ENCODE measurements around the gene SCN9A. TPM values are rescaled to one million over a fixed set of nuclear protein-coding genes. Genes with fewer than 3 reads are reported as not detected.

SCN9A gene
- total RNA-seq, 2 donors from 2014 or later: 0.46 to 44.1 TPM

DNA sequence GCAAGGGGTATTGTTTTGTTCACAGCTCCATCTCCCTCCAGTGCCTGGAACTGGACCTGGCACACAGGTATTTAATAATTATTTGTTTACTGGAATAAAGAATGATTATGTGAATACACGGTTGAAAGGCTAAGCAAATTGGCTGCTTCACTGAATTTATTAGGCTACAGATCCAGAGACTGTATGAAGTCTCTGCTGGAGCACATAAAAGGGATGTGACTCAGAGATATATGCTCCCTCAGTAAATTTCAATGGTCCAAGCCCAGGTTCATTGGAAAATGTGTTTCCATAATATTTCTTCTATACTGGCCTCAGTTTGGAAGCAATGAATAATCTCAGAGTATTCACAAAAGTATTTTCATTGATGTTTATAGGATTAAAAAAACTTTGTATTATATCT, 126.4 kb downstream of the SCN9A start:
- TF ChIP-seq, protein P1, sequence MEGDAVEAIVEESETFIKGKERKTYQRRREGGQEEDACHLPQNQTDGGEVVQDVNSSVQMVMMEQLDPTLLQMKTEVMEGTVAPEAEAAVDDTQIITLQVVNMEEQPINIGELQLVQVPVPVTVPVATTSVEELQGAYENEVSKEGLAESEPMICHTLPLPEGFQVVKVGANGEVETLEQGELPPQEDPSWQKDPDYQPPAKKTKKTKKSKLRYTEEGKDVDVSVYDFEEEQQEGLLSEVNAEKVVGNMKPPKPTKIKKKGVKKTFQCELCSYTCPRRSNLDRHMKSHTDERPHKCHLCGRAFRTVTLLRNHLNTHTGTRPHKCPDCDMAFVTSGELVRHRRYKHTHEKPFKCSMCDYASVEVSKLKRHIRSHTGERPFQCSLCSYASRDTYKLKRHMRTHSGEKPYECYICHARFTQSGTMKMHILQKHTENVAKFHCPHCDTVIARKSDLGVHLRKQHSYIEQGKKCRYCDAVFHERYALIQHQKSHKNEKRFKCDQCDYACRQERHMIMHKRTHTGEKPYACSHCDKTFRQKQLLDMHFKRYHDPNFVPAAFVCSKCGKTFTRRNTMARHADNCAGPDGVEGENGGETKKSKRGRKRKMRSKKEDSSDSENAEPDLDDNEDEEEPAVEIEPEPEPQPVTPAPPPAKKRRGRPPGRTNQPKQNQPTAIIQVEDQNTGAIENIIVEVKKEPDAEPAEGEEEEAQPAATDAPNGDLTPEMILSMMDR (IDR thresholded peaks at IDR 0.05): no peak
- TF ChIP-seq POLR2A (IDR thresholded peaks at IDR 0.05) (no peak), POLR2AphosphoS5 (IDR thresholded peaks at IDR 0.05) (no peak)
- Histone ChIP-seq H3K27ac (no peak overlapping the region), H3K27me3 (replicated peaks; ENCODE audit: insufficient read depth) (no peaks in the 10 kb centered on the region), H3K36me3 (no peaks in the 10 kb centered on the region), H3K4me1 (replicated peaks) (no peaks in the 10 kb centered on the region), H3K9me3 (no peaks in the 10 kb centered on the region), H3K4me3 (no peak overlapping the region)
- WGBS: 43% methylated on average over 1 of the region's 1 CpG
- intact Hi-C loops (cut with DNase I): no loop called here
- no peak for DNase-seq (ENCODE audit: low spot score)

DNA sequence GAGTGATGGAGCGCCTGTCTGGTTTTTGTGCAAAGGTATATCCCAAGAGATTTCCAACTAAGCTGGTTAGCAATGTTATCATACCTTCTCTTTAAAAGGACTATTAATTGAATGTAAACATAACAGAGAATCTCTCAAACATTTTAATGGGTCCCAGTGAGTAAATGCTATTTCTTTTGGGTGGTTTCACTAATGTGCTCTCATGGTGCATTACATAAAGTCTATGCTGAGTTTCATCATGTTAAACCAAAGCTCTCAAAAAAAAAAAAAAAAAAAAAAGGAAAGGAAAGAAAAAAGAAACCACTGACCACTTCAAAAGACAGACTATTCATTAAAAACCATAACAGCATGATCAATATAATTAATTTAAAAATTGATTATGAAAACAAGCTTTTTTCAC, 128.8 kb downstream of the SCN9A start:
- 100% methylated on average over 1 of the region's 1 CpG for whole genome bisulfite sequencing

DNA sequence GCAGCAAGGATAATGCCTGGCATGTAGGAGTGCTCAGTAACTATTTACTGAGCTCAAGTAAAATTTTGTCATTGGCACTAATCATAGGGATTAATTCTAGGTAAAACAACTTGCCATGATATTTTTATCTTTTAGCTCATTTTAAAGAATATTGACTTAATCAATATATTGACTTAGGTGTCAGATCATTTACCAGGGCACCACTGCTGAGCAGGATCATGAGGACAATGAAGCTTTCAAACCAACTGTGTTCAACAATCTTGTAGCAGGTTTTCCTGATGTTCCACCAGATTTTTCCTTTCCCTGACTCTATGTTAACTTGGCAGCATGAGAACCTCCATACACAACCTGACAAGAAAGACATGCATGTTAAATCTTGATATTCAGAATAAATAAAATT, 133.4 kb downstream of the SCN9A start:
- intact Hi-C loops (cut with DNase I): no loop called here

More for the DNA sequence above, 128.8 kb downstream of the SCN9A start:
- intact Hi-C loops (cut with DNase I): no loop called here
- no peak for TF ChIP-seq POLR2A (IDR thresholded peaks at IDR 0.05)
- TF ChIP-seq, protein P1 (IDR thresholded peaks at IDR 0.05): no peak
- no peaks in the 10 kb centered on the region for H3K36me3 ChIP-seq
- no peaks in the 10 kb centered on the region for H3K4me1 ChIP-seq (replicated peaks)
- no peak overlapping the region for H3K27ac ChIP-seq
- H3K27me3 ChIP-seq (replicated peaks; ENCODE audit: insufficient read depth): no peaks in the 10 kb centered on the region
- H3K4me3 ChIP-seq: no peak overlapping the region
- no peak for DNase-seq (ENCODE audit: low spot score)
- H3K9me3 ChIP-seq: no peaks in the 10 kb centered on the region

DNA sequence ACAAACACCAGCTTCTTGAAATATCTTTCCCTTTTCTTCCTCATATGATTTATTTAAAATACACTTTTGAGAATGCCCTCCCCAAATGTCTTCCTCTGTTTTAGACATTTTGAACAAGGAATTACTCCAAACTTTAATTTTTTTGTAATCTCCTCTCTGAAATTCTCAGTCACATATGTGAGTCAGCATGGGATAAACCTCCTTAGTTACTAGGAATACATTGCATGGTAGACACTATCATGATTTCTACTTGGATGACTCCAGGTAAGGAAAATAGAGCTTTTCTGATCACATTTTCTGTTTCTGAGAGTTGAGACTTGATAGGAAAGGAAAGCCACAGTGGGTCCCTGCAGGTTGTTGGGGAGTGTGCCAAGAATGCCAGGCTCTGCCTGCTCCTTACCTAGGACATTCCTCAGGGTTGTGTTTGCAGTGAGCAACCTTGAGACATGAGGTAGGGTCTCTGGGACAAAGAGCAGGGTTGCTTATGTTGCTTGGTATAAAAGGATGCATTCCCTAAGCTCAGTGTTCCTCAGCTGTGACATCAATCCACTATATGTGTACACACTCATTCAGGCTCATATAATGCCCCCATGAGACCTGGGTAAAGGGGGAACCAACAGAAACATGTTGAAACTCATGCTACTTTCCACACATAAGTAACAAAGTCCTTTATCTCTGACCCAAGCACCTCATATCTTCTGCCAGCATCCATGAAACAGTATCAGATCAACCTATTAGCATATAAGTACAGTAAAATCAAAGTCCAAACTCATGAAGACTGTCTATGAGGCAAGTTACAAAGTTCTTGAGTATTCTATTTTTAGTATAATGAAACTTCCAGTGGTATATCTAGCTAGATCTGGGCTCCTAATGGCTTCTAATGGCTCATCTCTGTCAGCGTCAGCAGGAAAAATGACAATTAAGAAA, 135.1 kb downstream of the SCN9A start:
- 100% methylated on average over 1 of the region's 1 CpG for WGBS
- no peak for DNase-seq (ENCODE audit: low spot score)
- no peaks in the 10 kb centered on the region for H3K9me3 ChIP-seq
- intact Hi-C loops (cut with DNase I): no loop called here
- H3K36me3 ChIP-seq: no peaks in the 10 kb centered on the region
- no peaks in the 10 kb centered on the region for H3K27me3 ChIP-seq (replicated peaks; ENCODE audit: insufficient read depth)
- no peak for TF ChIP-seq POLR2AphosphoS5 (IDR thresholded peaks at IDR 0.05)
- TF ChIP-seq POLR2A (IDR thresholded peaks at IDR 0.05): no peak
- TF ChIP-seq, protein P1 (IDR thresholded peaks at IDR 0.05): no peak
- H3K4me1 ChIP-seq (replicated peaks): no peaks in the 10 kb centered on the region
- H3K27ac ChIP-seq: no peak overlapping the region
- no peak overlapping the region for H3K4me3 ChIP-seq

More for the DNA sequence above, 133.4 kb downstream of the SCN9A start:
- Histone ChIP-seq H3K36me3 (no peaks in the 10 kb centered on the region), H3K27me3 (replicated peaks; ENCODE audit: insufficient read depth) (no peaks in the 10 kb centered on the region), H3K4me1 (replicated peaks) (no peaks in the 10 kb centered on the region), H3K9me3 (no peaks in the 10 kb centered on the region), H3K27ac (no peak overlapping the region), H3K4me3 (no peak overlapping the region)
- TF ChIP-seq POLR2AphosphoS5 (IDR thresholded peaks at IDR 0.05) (no peak), POLR2A (IDR thresholded peaks at IDR 0.05) (no peak)
- TF ChIP-seq, protein P1 (IDR thresholded peaks at IDR 0.05): no peak
- DNase-seq (ENCODE audit: low spot score): no peak

DNA sequence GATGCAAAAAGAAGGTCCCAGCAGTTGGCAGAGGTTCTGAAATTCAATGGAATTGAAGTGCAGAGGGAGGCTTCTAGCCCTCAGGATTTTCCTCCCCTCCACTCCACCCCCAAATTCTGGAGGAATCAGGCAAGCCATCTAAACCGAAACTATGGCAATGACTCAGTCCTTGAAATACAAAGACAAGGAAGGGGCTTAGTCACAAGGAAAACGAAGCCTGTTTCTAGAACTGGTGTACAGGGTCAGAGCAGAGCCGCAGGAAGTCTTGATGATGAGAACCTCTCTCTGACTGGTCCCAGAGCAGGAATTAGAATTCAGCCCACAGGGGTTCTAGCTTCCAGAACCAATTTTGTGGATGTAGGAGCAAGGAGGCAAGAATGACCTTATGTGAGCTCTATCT, 136.2 kb downstream of the SCN9A start:
- H3K9me3 ChIP-seq: no peaks in the 10 kb centered on the region
- H3K27ac ChIP-seq: no peak overlapping the region
- intact Hi-C loops (cut with DNase I): no loop called here
- TF ChIP-seq POLR2AphosphoS5 (IDR thresholded peaks at IDR 0.05) (no peak), POLR2A (IDR thresholded peaks at IDR 0.05) (no peak)
- TF ChIP-seq, protein P1 (IDR thresholded peaks at IDR 0.05): no peak
- 80% methylated on average over 3 of the region's 3 CpGs for WGBS
- no peaks in the 10 kb centered on the region for H3K27me3 ChIP-seq (replicated peaks; ENCODE audit: insufficient read depth)
- no peaks in the 10 kb centered on the region for H3K4me1 ChIP-seq (replicated peaks)
- no peak for DNase-seq (ENCODE audit: low spot score)
- no peak overlapping the region for H3K4me3 ChIP-seq
- no peaks in the 10 kb centered on the region for H3K36me3 ChIP-seq
